ENCODE results near the gene HTR3E. TPM values are rescaled to one million over a fixed set of nuclear protein-coding genes. Genes with fewer than 3 reads are reported as not detected.
"Not testable (repeated sequence)": the region's sequence is repeated elsewhere in the genome, so short reads cannot be mapped to it uniquely, and the experiment has no call there.

The HTR3E gene
- total RNA-seq, 1 donor from 2014 or later = not detected

DNA sequence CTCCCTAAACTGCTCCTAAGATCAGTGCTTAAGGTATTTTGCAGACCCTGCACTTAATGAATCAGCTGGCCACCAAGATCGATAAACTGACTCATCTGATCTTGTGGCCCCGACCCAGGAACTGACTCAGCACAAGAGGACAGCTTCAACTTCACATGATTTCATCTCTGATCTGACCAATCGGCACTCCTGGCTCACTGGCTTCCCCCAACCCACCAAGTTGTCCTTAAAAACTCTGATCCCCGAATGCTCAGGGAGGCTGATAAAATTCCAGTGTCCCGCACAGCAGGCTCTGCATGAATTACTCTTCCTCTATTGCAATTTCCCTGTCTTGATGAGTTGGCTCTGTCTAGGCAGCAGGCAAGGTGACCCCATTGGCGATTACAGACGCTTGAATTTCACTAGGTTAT, 13.5 kb downstream of the HTR3E start:
- DNase-seq (ENCODE audit: low read depth, low spot score) = no peak

DNA sequence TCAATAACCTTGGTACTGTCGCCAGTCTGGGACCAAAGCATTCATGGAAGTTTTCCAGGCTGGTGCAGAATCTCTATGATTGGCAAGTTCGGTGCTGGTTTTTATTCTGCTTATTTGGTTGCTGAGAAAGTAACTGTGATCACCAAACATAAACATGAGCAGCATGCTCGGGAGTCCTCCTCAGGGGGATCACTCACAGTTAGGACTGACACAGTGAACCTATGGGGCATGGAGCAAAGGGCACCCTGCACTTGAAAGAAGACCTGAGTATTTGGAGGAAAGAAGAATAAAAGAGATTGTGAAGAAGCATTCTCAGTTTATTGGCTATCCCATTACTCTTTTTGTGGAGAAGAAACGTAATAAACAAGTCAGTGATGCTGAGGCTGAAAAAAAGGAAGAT, 19.2 kb downstream of the HTR3E start:
- no peak for DNase-seq (ENCODE audit: low read depth, low spot score)

DNA sequence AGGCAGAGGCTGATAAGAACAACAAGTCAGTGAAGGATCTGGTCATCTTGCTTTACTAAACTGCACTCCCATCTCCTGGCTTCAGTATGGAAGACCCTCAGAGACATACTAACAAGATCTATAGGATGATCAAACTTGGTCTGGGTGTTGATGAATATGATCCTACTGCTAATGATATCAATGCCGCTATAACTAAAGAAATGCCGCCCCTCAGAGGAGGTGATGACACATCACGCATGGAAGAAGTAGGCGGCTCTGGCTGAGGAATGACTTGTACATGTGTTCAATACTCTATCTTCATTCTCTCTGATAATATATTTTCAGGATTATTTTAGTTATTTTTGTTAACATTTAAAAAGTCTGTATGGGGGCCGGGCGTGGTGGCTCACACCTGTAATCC, 20.8 kb downstream of the HTR3E start:
- DNase-seq (ENCODE audit: low read depth, low spot score) = no peak

DNA sequence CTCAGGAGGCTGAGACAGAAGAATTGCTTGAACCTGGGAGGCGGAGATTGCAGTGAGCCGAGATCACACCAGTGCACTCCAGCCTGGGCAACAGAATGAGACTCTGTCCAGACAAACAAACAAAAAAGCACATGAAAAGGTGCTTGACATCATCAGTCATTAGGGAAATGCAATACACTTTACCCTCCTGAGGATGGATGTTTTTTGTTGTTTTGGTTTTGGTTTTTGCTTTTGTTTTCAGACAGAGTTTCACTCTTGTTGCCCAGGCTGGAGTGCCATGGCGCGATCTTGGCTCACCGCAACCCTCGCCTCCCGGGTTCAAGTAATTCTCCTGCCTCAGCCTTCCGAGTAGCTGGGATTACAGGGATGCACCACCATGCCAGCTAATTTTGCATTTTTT, 24.2 kb downstream of the HTR3E start:
- DNase-seq (ENCODE audit: low read depth, low spot score) = not testable (repeated sequence)

DNA sequence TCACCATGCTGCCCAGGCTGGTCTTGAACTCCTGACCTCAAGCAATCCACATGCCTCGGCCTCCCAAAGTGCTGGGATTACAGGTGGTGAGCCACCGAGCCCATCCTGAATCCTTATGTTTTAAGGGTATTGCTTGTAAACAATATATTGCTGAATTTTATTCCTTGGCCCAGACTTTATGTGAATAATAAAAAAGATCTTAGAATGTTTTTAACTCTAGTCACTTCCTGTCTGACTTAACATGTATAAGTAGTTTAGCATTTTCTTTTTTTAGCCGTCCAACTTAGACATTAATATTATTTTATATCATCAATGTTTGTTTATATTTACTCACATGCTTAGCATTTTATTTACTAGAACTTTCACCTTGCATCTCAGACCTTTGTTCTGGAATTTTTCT, 29.1 kb downstream of the HTR3E start:
- DNase-seq (ENCODE audit: low read depth, low spot score) = no peak

DNA sequence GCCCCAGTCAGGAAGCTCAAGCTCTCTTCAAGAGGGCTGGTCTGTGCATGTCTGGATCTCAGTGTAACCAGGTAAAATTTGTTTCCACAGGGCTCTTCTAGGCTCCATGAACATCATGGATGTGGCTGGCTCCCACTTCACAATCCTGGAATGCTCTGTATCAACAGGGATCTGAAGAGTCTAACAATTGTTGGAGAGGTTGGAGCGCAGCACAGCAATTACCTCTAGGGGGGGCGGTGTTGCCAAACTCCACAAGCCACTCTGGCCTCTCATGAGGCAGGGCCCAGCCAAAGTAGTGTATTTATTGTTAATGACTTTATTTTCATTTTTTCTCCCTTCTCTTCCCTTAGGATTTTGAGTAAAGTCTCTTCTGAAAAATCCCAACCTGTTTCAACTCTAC, 32.1 kb downstream of the HTR3E start:
- DNase-seq (ENCODE audit: low read depth, low spot score) = no peak

DNA sequence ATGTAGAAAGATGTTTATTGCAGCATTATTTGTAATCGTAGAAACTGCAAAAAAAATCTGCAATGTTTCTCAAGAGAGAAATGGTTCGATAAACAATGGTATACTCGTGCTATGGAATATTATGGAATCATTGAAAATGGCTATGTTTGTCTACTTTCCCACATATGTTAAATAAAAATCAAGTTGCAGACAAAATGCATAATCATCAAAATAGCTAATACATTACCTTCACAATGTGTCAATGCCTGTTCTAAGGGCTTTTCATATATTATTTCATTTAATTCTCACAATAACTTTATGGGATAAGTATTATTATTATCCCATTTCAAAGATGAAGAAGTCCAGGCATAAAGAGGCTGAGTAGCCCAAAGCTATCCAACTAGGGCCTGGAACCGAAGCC, 36.1 kb downstream of the HTR3E start:
- DNase-seq (ENCODE audit: low read depth, low spot score) = no peak

DNA sequence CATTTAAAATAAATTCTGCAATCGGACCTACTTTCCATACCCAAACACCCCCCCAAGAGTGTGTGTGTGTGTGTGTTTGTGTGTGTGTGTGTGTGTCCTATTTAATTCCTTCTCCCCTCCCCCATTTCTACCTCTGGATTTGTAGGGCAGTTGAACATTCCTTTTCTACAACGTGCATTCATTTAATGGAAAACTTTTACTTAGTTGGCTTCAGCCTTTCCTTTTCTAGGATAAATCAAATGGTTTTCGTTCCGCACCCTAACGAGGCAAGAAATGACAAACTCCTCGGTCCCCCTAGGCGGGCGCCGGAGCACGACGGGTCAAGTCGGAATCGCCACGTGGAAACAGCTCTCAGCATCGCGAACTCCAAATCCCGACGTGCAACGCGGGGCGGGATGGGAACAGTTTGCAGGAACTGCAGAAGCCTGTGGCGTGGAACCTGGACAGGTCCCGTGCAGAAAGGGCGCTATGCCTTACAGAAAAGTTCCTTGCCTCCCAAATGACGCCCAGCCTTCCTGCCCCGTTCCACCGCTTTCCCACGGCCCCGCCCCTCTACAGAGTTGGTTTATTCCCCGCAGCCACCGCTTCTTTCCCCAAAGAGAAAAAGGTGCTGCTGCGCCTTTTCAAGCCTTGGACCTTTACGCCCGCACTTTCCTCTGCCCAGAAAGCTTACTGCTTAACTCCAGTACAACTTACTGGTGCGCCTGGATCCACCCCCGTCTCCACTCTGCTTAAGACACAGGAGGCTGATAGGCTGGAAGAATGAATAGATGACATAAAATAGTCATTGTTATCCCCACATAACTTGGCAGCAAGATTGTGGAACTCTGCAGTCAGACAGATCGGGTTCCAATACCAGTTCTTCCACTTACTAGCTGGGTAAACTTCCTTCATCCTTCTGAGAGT, 37.2 kb downstream of the HTR3E start:
- peak; percentile 41 for DNase-seq (ENCODE audit: low read depth, low spot score)

DNA sequence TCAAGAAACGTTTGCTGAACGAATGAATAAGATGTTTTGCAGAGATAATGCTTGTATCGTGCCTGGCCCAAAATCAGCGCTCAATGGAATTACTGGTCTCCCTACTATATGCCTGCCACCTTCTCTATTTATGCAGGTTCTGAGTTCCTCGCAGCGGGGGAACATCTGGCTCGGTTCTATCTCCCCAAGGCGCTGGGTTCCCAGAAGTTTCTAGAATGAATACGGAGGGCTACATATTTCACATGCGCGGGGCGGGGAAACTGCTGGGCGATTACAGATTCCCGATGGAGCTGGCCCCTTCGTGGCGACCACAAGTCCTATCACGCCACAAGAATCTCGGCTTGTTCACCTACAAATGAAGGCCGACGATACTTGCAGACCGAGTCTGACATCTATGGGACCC, 37.9 kb downstream of the HTR3E start:
- DNase-seq (ENCODE audit: low read depth, low spot score) = no peak

DNA sequence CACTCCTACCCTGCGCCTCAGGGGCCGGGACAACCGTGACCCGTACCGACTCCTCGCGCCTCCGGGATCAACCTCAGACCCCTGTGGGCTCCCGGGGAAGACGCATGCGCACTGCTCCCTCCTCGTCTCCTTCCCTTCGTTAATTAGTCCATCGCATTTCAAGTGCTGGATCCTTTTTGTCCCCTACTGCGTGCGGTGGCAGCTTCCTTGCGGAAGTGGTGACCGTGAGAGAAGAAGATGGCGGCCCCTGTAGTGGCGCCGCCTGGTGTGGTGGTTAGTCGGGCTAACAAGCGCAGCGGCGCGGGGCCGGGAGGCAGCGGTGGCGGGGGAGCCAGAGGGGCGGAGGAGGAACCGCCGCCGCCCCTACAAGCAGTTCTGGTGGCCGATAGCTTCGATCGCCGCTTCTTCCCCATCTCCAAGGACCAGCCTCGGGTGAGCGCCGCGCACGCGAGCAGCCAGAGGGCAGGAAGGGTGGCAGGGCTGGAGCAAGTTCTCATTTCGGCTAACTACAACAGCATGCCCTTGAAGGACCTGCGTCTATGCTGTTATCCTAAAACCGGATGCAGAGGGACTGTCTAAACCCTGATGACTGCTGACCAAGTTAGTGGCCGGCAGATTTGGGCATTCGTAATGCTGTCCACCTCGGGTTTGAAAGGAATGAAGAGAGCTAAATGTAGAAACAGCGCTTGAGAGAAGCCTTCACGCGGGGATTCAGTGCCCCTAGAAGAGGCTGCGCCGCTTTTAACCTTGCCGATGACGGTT, 38.5 kb downstream of the HTR3E start, which contains the start of gene EIF2B5:
TSS of gene EIF2B5 (plus strand) at position 210 of the 762 bp plus-strand sequence. CDS start at position 238, 28 bp downstream.
- peak; percentile 75 for DNase-seq (ENCODE audit: low read depth, low spot score)

DNA sequence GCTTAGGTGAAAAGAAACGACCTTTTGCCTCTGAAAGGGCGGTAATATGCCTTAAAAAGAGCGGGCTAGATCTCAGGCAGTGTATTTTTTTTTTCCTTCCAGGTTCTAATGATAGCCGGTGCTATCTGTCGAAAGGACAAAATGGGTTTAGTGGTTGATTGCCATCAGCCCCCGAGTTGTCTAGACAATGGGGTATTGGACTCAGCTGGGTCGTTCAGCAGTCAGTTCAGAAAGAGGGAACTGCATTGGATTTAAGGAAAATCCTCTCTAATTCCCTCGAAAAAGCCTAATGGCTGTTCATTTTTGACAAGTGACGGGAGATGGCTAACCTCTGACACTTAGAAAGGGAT, 39.0 kb downstream of the HTR3E start:
- no peak for DNase-seq (ENCODE audit: low read depth, low spot score)

DNA sequence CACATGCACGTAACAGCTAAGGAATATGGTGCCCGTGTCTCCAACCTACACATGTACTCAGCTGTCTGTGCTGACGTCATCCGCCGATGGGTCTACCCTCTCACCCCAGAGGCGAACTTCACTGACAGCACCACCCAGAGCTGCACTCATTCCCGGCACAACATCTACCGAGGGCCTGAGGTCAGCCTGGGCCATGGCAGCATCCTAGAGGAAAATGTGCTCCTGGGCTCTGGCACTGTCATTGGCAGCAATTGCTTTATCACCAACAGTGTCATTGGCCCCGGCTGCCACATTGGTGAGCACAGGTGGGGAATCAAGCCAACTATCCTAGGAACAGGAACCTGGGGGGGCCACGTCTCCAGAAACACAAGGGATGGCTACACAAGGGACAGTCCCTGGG, 43.6 kb downstream of the HTR3E start:
- DNase-seq (ENCODE audit: low read depth, low spot score) = no peak

DNA sequence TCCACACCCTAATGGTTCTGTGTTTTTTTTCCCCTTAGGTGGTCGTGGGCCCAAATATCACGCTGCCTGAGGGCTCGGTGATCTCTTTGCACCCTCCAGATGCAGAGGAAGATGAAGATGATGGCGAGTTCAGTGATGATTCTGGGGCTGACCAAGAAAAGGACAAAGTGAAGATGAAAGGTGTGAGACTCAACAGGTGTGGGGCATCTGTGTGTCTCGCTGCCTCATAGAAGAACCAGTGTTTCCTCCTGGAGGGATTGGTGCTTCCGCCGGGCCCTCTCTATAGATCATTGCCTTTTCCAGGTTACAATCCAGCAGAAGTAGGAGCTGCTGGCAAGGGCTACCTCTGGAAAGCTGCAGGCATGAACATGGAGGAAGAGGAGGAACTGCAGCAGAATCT, 45.3 kb downstream of the HTR3E start:
- DNase-seq (ENCODE audit: low read depth, low spot score) = no peak

DNA sequence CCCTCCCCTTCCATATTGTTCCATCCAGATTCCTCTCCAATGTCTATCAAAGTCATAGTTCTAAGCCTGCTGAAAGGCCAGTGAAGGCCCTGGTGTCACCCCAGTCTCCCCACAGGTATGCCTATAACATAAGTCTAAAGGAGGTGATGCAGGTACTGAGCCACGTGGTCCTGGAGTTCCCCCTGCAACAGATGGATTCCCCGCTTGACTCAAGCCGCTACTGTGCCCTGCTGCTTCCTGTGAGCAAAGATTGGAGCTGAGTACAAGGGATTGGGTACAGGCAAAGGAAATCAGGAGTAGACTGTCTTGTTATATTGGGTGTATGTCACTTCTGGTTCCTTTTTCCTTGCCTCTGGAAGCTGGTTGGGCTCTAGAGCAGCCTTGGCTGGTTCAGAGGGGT, 46.5 kb downstream of the HTR3E start:
- no peak for DNase-seq (ENCODE audit: low read depth, low spot score)

DNA sequence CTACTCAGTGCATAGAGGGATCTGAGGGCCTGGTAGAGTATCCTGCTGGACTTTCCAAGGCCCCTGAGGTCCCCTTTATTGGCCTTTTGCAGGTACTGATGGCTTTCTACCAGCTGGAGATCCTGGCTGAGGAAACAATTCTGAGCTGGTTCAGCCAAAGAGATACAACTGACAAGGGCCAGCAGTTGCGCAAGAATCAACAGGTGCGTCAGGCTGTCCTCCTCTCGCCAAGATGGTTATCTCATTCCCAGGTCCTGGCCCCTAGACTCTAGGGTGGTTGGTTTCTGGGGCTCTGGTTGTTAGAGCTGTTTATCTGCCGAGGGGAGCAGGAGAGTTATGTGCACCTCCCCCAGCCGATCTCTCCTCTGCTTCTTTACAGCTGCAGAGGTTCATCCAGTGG, 47.6 kb downstream of the HTR3E start:
- DNase-seq (ENCODE audit: low read depth, low spot score) = no peak

DNA sequence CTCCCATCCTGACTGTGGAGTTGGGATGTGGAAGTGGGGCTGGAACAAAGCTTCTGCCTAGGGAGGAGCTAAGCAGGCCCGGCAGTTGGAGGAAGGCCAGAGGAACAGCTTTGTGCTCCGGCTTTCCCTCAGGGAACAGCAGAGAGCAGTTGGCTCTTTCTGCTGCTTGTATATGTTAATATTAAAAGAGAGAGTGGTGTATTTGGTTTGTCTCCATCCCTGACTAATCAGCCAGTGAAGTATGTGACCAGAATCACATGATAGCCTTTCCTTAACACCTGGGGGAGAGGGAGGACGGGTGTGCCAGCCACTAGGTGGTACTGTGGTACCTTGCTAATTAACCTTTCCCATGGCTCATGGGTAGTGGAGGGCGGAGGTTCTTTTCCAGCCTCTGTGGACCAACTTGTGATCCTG, 48.3 kb downstream of the HTR3E start:
- no peak for DNase-seq (ENCODE audit: low read depth, low spot score)

DNA sequence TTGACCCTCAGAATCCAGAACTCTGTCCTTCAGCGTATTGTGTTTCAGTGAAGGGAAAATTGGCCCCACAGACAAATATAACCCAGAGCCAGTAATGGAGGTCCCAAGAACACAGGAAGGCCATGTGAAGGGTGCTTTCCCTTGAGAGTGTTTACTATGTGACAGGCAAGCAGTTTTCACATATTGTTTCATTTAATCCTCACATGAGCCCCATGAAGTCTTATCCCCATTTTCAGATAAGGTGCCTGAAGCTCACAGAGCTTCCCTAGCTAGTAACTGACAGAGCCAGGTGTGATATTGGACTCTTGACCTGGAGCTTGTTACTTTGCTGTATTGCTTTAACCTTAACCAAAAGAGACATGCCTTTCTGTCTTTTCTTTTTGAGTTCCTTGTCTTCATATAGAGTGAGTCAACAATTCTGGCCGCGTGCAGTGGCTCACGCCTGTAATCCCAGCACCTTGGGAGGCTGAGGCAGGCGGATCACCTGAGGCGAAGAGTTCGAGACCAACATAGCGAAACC, 48.9 kb downstream of the HTR3E start:
- no peak for DNase-seq (ENCODE audit: low read depth, low spot score)

DNA sequence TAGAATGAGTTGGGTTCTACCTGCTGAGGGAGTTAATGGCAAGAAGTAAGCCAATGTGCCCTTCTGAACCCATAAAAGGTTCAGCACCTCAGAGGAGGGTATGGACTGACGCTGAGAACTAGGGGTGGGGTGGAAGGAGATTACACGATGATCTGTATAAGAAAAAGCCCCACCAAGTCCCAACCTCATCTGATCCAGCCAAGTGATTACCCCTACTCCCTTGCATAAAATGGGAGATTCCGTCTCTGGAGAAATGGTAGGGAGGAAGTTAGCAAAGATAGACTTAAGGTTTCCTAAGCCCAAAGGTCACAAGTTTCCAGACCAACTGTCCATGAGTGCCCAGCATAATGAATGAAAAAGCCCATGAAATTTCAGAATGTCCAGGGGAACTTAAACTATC, 51.2 kb downstream of the HTR3E start:
- no peak for DNase-seq (ENCODE audit: low read depth, low spot score)

DNA sequence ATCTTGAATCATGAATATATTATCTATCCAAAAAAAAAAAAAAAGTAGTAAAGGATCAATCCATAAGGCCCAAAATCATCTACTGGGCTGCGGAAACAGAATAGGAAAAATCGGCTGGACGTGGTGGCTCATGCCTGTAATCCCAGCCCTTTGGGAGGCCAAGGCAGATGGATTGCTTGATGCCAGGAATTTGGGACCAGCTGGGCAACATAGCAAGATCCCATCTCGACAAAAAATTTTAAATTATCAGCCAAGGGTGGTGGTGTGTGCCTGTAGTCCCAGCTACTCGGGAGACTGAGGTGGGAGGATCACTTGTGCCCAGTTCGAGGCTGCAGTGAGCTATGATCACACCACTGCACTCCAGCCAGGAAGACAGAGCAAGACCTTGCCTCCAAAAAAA, 52.3 kb downstream of the HTR3E start:
- DNase-seq (ENCODE audit: low read depth, low spot score) = no peak

DNA sequence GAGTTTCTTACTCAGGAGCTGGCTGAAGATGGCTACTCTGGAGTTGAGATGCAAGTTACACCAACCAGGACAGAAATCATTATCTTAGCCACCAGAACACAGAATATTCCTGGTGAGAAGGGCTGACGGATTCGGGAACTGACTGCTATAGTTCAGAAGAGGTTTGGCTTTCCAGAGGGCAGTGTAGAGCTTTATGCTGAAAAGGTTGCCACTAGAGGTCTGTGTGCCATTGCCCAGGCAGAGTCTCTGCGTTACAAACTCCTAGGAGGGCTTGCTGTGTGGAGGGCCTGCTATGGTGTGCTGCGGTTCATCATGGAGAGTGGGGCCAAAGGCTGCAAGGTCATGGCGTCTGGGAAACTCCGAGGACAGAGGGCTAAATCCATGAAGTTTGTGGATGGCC, 52.9 kb downstream of the HTR3E start:
- DNase-seq (ENCODE audit: low read depth, low spot score) = not testable (repeated sequence)

DNA sequence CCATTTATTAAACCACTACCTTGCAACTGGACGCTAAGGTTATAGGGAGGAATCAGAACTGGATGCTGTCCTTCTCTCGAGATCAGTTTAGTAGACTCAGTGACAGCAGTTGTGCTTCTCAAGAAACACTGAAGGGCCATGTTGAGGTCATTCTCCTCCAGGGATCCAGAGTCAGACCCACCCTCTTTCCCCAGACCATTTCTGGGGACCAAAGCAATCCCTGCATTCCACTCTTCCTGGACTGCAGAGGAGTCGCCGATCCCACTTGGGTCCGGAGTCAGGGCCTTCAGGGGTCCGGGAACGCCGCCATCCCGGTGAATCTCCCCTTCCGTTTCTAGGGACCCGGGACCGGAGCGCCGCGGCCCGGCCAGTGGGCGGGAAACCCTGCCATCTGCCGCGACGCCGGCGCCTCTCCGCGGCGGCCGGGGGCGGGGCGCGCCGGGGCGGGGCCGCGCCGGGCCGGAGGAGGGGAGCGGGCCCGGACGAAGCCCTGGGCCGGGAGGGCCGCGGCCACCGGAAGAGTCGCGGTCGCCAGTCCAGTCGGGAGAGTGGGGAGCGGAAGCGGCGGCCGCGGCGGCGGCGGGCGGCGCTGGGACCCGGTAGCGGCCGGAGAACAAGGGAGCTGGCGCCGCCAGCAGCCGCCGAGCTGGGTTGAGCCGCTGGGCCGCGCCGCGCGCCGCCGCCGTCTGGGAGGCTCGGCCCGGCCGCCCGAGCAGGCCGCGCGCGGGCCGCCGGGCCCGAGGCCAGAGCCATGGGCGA, 58.2 kb downstream of the HTR3E start, which contains the start of gene DVL3:
TSS of gene DVL3 (plus strand) at position 493 of the 759 bp plus-strand sequence. CDS start at position 752, 259 bp downstream.
- DNase-seq (ENCODE audit: low read depth, low spot score) = no peak
